GM10847 (cell line): ENCODE measurements around the gene LTO1.

Experiments
- POLR2A ChIP-seq: IDR thresholded peaks from 2 replicates; pipeline ENCODE4 v1.6.1; 2011; ENCODE audit not compliant: insufficient read length; ENCODE audit errors: extremely low read depth

LTO1 gene

GRCh38 chr11:69667619-69668604 lies 7.2 kb downstream of the LTO1 start:
- TF ChIP-seq POLR2A: no peak

- TF ChIP-seq POLR2A: no peak
Measured at GRCh38 chr11:69666752-69667536, 8.2 kb downstream of the LTO1 start.

GRCh38 chr11:69666261-69666660 lies 8.9 kb downstream of the LTO1 start:
- TF ChIP-seq POLR2A: no peak

- no peak for TF ChIP-seq POLR2A
Measured at GRCh38 chr11:69665669-69666068, 9.5 kb downstream of the LTO1 start.

- no peak for TF ChIP-seq POLR2A
Measured at GRCh38 chr11:69664901-69665300, 10.3 kb downstream of the LTO1 start.

- TF ChIP-seq POLR2A: no peak
Measured at GRCh38 chr11:69664103-69664775, 10.9 kb downstream of the LTO1 start.

GRCh38 chr11:69663326-69663725 lies 11.8 kb downstream of the LTO1 start:
- no peak for TF ChIP-seq POLR2A

- TF ChIP-seq POLR2A: no peak
Measured at GRCh38 chr11:69662806-69663205, 12.3 kb downstream of the LTO1 start.

GRCh38 chr11:69662021-69662698 lies 13.0 kb downstream of the LTO1 start:
- TF ChIP-seq POLR2A: no peak

- TF ChIP-seq POLR2A: no peak
Measured at GRCh38 chr11:69661413-69661715, 13.8 kb downstream of the LTO1 start.

GRCh38 chr11:69660001-69660500 lies 15.1 kb downstream of the LTO1 start:
- TF ChIP-seq POLR2A: no peak

GRCh38 chr11:69659591-69659990 lies 15.6 kb downstream of the LTO1 start:
- TF ChIP-seq POLR2A: no peak

- no peak for TF ChIP-seq POLR2A
Measured at GRCh38 chr11:69658626-69659450, 16.3 kb downstream of the LTO1 start.
